A549 (cell line): Measurements from ENCODE around the gene AKAP6. TPM values are rescaled to one million over a fixed set of nuclear protein-coding genes. Genes with fewer than 3 reads are reported as not detected.

Source experiments
- ATAC-seq, 2 experiments: fragments of 200-7000 bp in 1 of 2; fragments of >200 bp in 1 of 2; cut with Nextera tagmentation in 1 of 2; cut with Tn5 transposase in 1 of 2; 3 replicates each; pipeline versions ENCODE4 v1.8.0 to v1.9.1; 2018 to 2020; ENCODE audit warnings: mild to moderate bottlenecking in 1 of 2, moderate library complexity in 1 of 2
- CTCF ChIA-PET: fragments of 300-600 bp; sonication (Branson Sonifier 250); formaldehyde crosslinking; extraction: SDS; loops from one replicate; lab custom pipeline; 2021; ENCODE audit warnings: antibody characterized with exemption, inconsistent platforms; lab: Yijun Ruan, JAX
- POLR2A ChIA-PET: fragments of 350-600 bp; formaldehyde crosslinking; extraction: SDS; loops from one replicate; lab custom pipeline; 2021; ENCODE audit warnings: antibody characterized with exemption, inconsistent platforms; lab: Yijun Ruan, JAX
- DNase-seq, 2 experiments: peaks; one replicate each; pipeline versions ENCODE4 v3.0.0 to v3.0.0-alpha.2; 2011 to 2016; ENCODE audit warnings: low read depth in 1 of 2, low spot score in 1 of 2
- FAIRE-seq: peaks from 2 replicates; lab custom pipeline; 2011; peaks lifted over from hg19 to GRCh38; lab: Jason Lieb, UNC
- H3K27ac ChIP-seq, 2 experiments: fragments of >200 bp; sonication (Bioruptor Twin); formaldehyde crosslinking; 3 replicates each; pipeline ENCODE4 v1.5.1; 2016 to 2017
- H3K4me1 ChIP-seq: fragments of >200 bp; sonication (Bioruptor Twin); formaldehyde crosslinking; 3 replicates; pipeline ENCODE4 v1.6.1; 2016
- H3K4me2 ChIP-seq: fragments of >200 bp; sonication (Bioruptor Twin); formaldehyde crosslinking; 3 replicates; pipeline ENCODE4 v1.6.1; 2016
- H3K4me3 ChIP-seq: fragments of >200 bp; sonication (Bioruptor Twin); formaldehyde crosslinking; 3 replicates; pipeline ENCODE4 v1.5.1; 2016
- H3K9me3 ChIP-seq: fragments of >200 bp; sonication (Bioruptor Twin); formaldehyde crosslinking; 3 replicates; pipeline ENCODE4 v1.6.1; 2016
- ATOH8 ChIP-seq: fragments of 250-450 bp; sonication (Bioruptor Pico); IDR thresholded peaks from 2 replicates; pipeline ENCODE4 v1.5.0; 2020; ENCODE audit warnings: low read depth, mild to moderate bottlenecking, moderate library complexity
- CBX8 ChIP-seq: fragments of 200-600 bp; sonication (generic); IDR thresholded peaks from 2 replicates; pipeline ENCODE4 v1.6.1; 2016
- CHD4 ChIP-seq: fragments of 200-600 bp; sonication (generic); IDR thresholded peaks from 2 replicates; pipeline ENCODE4 v1.6.1; 2016; ENCODE audit warnings: antibody characterized with exemption, mild to moderate bottlenecking, borderline replicate concordance
- EP300 ChIP-seq, 2 experiments: fragments of >200 bp; sonication (Bioruptor Twin); formaldehyde crosslinking; IDR thresholded peaks; 2 replicates in 1 of 2; 3 replicates in 1 of 2; pipeline ENCODE4 v1.6.1; 2016 to 2017
- ESRRA ChIP-seq: fragments of 150-350 bp; IDR thresholded peaks from 2 replicates; pipeline ENCODE4 v1.6.1; 2014; ENCODE audit warnings: mild to moderate bottlenecking, low read length, borderline replicate concordance
- HEYL ChIP-seq: fragments of 250-450 bp; sonication (Bioruptor Pico); IDR thresholded peaks from 2 replicates; pipeline ENCODE4 v1.8.0; 2021; ENCODE audit warnings: mild to moderate bottlenecking, moderate library complexity
- HOXB13 ChIP-seq: fragments of 250-450 bp; sonication (Bioruptor Pico); IDR thresholded peaks from 2 replicates; pipeline ENCODE4 v1.5.0; 2020; ENCODE audit warnings: low read depth, mild to moderate bottlenecking, moderate library complexity
- JUNB ChIP-seq: fragments of >200 bp; sonication (Bioruptor Twin); formaldehyde crosslinking; IDR thresholded peaks from 2 replicates; pipeline ENCODE4 v1.6.1; 2016
- MAFK ChIP-seq: fragments of 450-650 bp; IDR thresholded peaks from 2 replicates; pipeline ENCODE4 v1.6.1; 2014; ENCODE audit not compliant: partially characterized antibody
- MAZ ChIP-seq: fragments of 150-350 bp; IDR thresholded peaks from 2 replicates; pipeline ENCODE4 v1.6.1; 2014; ENCODE audit warnings: antibody characterized with exemption, low read depth, low read length, borderline replicate concordance
- PHF8 ChIP-seq: fragments of 200-600 bp; sonication (generic); IDR thresholded peaks from 2 replicates; pipeline ENCODE4 v1.6.1; 2016; ENCODE audit warnings: low read depth, mild to moderate bottlenecking, antibody characterized with exemption, moderate library complexity, borderline replicate concordance
- POLR2AphosphoS2 ChIP-seq: conservative IDR thresholded peaks from 2 replicates; pipeline ENCODE4 v1.6.1; 2012; ENCODE audit warnings: low read length, improper control_type of control experiment, inconsistent platforms
- RAD21 ChIP-seq, 2 experiments: fragments of >200 bp in 1 of 2; sonication (Bioruptor Twin) in 1 of 2; formaldehyde crosslinking in 1 of 2; IDR thresholded peaks in 1 of 2; conservative IDR thresholded peaks in 1 of 2; 2 replicates in 1 of 2; 3 replicates in 1 of 2; pipeline ENCODE4 v1.6.1; 2012 to 2018; ENCODE audit warnings: inconsistent platforms in 1 of 2
- REST ChIP-seq: fragments of 200-600 bp; sonication (generic); IDR thresholded peaks from 2 replicates; pipeline ENCODE4 v1.6.1; 2016; ENCODE audit warnings: antibody characterized with exemption, mild to moderate bottlenecking, moderate library complexity
- RFX5 ChIP-seq: fragments of 450-650 bp; IDR thresholded peaks from 2 replicates; pipeline ENCODE4 v1.7.1; 2014; ENCODE audit warnings: antibody characterized with exemption, mild to moderate bottlenecking, moderate library complexity
- SREBF2 ChIP-seq: fragments of 450-650 bp; IDR thresholded peaks from 2 replicates; pipeline ENCODE4 v1.6.1; 2014; ENCODE audit warnings: mild to moderate bottlenecking, moderate library complexity
- TFCP2L1 ChIP-seq: fragments of 250-450 bp; sonication (Bioruptor Pico); IDR thresholded peaks from 2 replicates; pipeline ENCODE4 v1.5.0; 2021; ENCODE audit warnings: mild to moderate bottlenecking
- USF2 ChIP-seq: fragments of 450-650 bp; IDR thresholded peaks from 2 replicates; pipeline ENCODE4 v1.6.1; 2014; ENCODE audit warnings: antibody characterized with exemption
- ZC3H11A ChIP-seq: fragments of 450-650 bp; IDR thresholded peaks from 2 replicates; pipeline ENCODE4 v1.6.1; 2014; ENCODE audit warnings: antibody characterized with exemption, mild to moderate bottlenecking
- ZFP36 ChIP-seq: fragments of 450-650 bp; IDR thresholded peaks from 2 replicates; pipeline ENCODE4 v1.6.1; 2014; ENCODE audit warnings: borderline replicate concordance; ENCODE audit not compliant: partially characterized antibody
- ZNF302 ChIP-seq: fragments of 250-450 bp; sonication (Bioruptor Pico); IDR thresholded peaks from 2 replicates; pipeline ENCODE4 v1.9.0; 2021; ENCODE audit warnings: inconsistent platforms, mild to moderate bottlenecking, moderate library complexity
- WGBS: methylation state at CpG from one replicate; pipeline ENCODE4 v1.1.6; 2017; ENCODE audit errors: missing lambda C conversion rate; 5-methylcytosine and 5-hydroxymethylcytosine counted together
- polyA plus RNA-seq, 4 experiments: library from polyadenylated mRNA; depleted of rRNA in 3 of 4; stranded (reverse); fragments of >200 nt; fragmentation: RNase III in 1 of 4; extraction: RNeasy Plus Mini Kit Qiagen cat#74134 plus additional on column Dnase treatment in 1 of 4; gene quantifications; 2 replicates in 3 of 4; 3 replicates in 1 of 4; pipeline ENCODE4 v1.2.3, GENCODE V29; 2011 to 2017
- TF ChIP-seq, protein P1 (sequence below): fragments of 250-450 bp; sonication (Bioruptor Pico); IDR thresholded peaks from 2 replicates; pipeline ENCODE4 v1.5.0; 2021; ENCODE audit warnings: mild to moderate bottlenecking, moderate library complexity, borderline replicate concordance
- TF ChIP-seq, protein P2 (sequence below): fragments of 150-350 bp; IDR thresholded peaks from 2 replicates; pipeline ENCODE4 v1.6.1; 2014; ENCODE audit warnings: low read depth, mild to moderate bottlenecking, low read length

AKAP6 gene
- polyA plus RNA-seq, 2 of the 4 experiments (the other 2 are of a cell fraction) = 0.27 to 1.9 TPM

- no peak for TF ChIP-seq RFX5
- TF ChIP-seq, protein P1, sequence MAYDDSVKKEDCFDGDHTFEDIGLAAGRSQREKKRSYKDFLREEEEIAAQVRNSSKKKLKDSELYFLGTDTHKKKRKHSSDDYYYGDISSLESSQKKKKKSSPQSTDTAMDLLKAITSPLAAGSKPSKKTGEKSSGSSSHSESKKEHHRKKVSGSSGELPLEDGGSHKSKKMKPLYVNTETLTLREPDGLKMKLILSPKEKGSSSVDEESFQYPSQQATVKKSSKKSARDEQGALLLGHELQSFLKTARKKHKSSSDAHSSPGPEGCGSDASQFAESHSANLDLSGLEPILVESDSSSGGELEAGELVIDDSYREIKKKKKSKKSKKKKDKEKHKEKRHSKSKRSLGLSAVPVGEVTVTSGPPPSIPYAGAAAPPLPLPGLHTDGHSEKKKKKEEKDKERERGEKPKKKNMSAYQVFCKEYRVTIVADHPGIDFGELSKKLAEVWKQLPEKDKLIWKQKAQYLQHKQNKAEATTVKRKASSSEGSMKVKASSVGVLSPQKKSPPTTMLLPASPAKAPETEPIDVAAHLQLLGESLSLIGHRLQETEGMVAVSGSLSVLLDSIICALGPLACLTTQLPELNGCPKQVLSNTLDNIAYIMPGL (CRISPR knock-in tag) = no peak
- no peak for TF ChIP-seq REST
- TF ChIP-seq ATOH8 (CRISPR knock-in tag) = no peak
- TF ChIP-seq ZC3H11A = no peak
- no peak for TF ChIP-seq ZFP36
- no peak for TF ChIP-seq SREBF2
- no peak for TF ChIP-seq CBX8
- TF ChIP-seq JUNB = no peak
- TF ChIP-seq HEYL (CRISPR knock-in tag) = no peak
- no peak for TF ChIP-seq POLR2AphosphoS2
- TF ChIP-seq, protein P2, sequence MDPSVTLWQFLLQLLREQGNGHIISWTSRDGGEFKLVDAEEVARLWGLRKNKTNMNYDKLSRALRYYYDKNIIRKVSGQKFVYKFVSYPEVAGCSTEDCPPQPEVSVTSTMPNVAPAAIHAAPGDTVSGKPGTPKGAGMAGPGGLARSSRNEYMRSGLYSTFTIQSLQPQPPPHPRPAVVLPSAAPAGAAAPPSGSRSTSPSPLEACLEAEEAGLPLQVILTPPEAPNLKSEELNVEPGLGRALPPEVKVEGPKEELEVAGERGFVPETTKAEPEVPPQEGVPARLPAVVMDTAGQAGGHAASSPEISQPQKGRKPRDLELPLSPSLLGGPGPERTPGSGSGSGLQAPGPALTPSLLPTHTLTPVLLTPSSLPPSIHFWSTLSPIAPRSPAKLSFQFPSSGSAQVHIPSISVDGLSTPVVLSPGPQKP = no peak
- no peak for TF ChIP-seq ZNF302 (CRISPR knock-in tag)
- TF ChIP-seq EP300 (IDR thresholded peaks at IDR 0.05) = no peak
- no peak for TF ChIP-seq TFCP2L1 (CRISPR knock-in tag)
- no peak for TF ChIP-seq PHF8
- TF ChIP-seq MAFK = no peak
- no peak for TF ChIP-seq RAD21 (conservative IDR thresholded peaks at IDR 0.05 in 1 of 2, IDR thresholded peaks at IDR 0.05 in 1 of 2)
- FAIRE-seq (no peak), DNase-seq (no peak), ATAC-seq (no peak)
- 74% methylated on average over 4 of the region's 4 CpGs for WGBS
- no peak overlapping the region for H3K27ac ChIP-seq
- no peaks in the 10 kb centered on the region for H3K9me3 ChIP-seq
- no peaks in the 10 kb centered on the region; the same call in 2 of the 3 replicates for H3K4me1 ChIP-seq
- POLR2A ChIA-PET = no interaction called here
- CTCF ChIA-PET = no interaction called here
- H3K4me3 ChIP-seq = no peak overlapping the region
- H3K4me2 ChIP-seq = no peak overlapping the region
These were observed 216.0 kb downstream of the AKAP6 start for GRCh38 chr14:32545095-32545494.

DNA sequence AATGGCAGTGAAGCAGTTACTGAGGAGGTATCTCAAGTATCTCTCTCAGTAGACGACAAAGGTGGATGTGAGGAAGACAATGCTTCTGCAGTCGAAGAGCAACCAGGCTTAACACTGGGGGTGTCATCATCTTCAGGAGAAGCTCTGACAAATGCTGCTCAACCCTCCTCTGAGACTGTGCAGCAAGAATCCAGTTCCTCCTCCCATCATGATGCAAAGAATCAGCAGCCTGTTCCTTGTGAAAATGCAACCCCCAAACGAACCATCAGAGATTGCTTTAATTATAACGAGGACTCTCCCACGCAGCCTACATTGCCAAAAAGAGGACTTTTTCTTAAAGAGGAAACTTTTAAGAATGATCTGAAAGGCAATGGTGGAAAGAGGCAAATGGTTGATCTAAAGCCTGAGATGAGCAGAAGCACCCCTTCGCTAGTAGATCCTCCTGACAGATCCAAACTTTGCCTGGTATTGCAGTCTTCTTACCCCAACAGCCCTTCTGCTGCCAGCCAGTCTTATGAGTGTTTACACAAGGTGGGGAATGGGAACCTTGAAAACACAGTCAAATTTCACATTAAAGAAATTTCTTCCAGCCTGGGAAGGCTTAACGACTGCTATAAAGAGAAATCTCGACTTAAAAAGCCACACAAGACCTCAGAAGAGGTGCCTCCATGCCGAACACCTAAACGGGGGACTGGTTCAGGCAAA lies 216.6 kb downstream of the AKAP6 start:
- DNase-seq = no peak
- ChIA-PET CTCF (interaction anchor here (2.9 kb wide), 1 partner anchor 15 kb away, joined by 12 read pairs; no protein-coding TSS in a partner anchor), POLR2A (no interaction called here)
- no peaks in the 10 kb centered on the region; the same call in 2 of the 3 replicates for H3K4me1 ChIP-seq
- TF ChIP-seq ESRRA (no peak), CBX8 (no peak), USF2 (no peak), HOXB13 (no peak), CHD4 (no peak), MAZ (no peak), HEYL (CRISPR knock-in tag) (no peak)
- H3K4me2 ChIP-seq = no peak overlapping the region
- WGBS = 43% methylated on average over 10 of the region's 10 CpGs
- H3K4me3 ChIP-seq = no peak overlapping the region
- no peak overlapping the region for H3K27ac ChIP-seq
- no peaks in the 10 kb centered on the region for H3K9me3 ChIP-seq
- ATAC-seq = no peak
- FAIRE-seq = no peak
